Transverse colon (tissue), 3 donors: ENCODE measurements around the gene RHBDD1.

Source experiments
- CTCF ChIP-seq, 5 experiments: fragments of 200-600 bp in 3 of 5; fragments of 450-650 bp in 2 of 5; sonication (generic) in 3 of 5; IDR thresholded peaks; 1 replicate in 2 of 5; 2 replicates in 3 of 5; pipeline ENCODE4 v1.5.1; 2016 to 2017; ENCODE audit warnings: antibody characterized with exemption in 5 of 5, inconsistent platforms in 3 of 5, mild to moderate bottlenecking in 2 of 5, moderate library complexity in 1 of 5
- POLR2A ChIP-seq: fragments of 450-650 bp; IDR thresholded peaks from one replicate; pipeline ENCODE4 v1.6.1; 2016; ENCODE audit warnings: antibody characterized with exemption, mild to moderate bottlenecking, moderate library complexity

- TF ChIP-seq CTCF (IDR thresholded peaks at IDR 0.05): no peak
- TF ChIP-seq POLR2A: no peak
These were observed 58.9 kb downstream of the RHBDD1 start for GRCh38 chr2:226894752-226895151.
